GM19238 (cell line): ENCODE results near the gene LRRC25.
A peak's percentile ranks its signal among the peaks of the same experiment; 100 is the strongest.

ENCODE experiments used
- DNase-seq: peaks from one replicate; pipeline ENCODE4 v3.0.0; 2011; ENCODE audit warnings: low spot score; ENCODE audit not compliant: insufficient read length

LRRC25 gene

GRCh38 chr19:18397242-18398202, at the start of gene LRRC25:
TSS of gene LRRC25 (minus strand) at chr19:18397622. CDS start at chr19:18396963, 659 bp downstream.
- DNase-seq = peak; percentile 49

DNA sequence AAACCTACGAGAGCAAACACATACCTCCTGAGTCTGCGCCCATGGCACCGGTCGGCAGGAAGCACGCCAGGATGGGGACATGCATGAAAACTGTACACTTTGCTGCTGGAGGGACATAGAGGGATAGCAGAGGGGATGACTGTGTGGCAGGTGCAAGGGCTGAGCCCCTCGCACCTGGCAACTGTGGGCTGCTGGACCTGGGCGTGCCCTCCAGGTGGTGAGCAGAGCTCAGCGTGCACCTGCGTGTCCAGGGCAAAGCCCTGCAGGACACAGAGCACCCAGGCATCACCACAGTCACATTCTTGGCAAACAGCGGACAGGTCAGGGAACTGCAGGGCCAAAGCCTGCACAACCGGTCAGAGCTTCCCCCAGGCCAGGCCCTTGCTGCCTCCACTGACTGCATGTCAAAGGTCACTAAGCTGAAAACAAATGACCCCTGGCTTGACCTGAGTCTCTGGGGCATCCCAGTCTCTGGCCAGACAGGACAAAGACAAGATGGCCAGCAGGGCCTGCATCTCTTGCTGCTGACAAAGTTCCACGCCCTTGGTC, 49.5 kb upstream of the LRRC25 start:
- no peak for DNase-seq

GRCh38 chr19:18446145-18446810, 48.9 kb upstream of the LRRC25 start:
- no peak for DNase-seq

DNA sequence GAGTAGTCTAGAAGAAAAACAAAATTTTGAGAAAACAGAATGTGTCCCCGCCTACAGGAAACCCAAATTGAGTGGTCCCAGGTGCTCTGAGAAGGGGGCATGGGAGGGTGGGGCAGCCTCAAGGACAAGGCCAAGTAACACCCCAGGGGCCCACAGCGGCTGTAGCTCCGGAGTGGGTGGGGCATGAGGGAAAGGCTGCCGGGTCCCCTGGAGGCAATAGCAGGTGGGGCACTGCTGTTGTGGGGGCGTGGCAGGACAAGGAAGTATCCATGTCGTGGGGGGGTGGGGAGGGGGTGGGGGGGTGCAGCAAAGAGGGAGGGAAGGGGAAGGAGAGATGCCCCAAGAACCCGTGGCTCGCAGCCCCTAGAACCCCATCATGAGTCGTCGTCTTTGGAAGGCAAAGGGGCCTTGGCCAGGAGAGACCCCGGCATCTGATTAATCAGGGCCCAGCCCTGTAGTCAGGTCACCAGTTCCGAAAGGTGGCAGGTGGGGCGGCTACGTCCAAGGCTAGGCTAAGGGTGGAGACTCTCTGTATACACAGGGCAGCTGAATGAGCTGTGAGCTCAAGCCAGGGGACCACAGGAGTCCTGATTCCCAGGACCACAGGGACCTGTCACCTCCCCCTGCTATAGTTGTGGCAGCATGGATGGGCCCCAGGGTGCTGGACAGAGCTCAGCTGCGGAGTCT, 48.0 kb upstream of the LRRC25 start:
- no peak for DNase-seq

- no peak for DNase-seq
Measured at GRCh38 chr19:18444513-18444912, 47.1 kb upstream of the LRRC25 start.

DNA sequence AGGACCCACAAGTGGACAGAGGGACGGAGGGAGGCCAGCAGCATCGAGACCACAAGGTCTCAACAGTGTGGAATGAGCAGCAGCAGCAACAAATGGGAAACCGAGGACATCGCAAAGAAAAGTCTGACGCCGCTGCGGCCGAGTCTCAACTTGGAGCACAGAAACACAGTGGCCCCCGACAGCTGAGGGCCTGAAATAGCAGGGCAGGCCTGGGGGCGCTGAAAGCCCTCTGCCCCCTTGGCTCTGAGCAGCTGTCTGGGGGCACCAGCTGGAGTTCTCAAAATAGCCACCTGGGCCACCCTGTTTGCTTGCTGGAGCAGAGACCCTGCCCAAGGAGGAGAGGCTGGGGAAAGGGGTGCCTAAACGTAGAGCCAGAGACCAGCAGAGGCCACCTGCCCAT, 46.4 kb upstream of the LRRC25 start:
- no peak for DNase-seq

- no peak for DNase-seq
Measured at GRCh38 chr19:18443406-18443805, 46.0 kb upstream of the LRRC25 start.

- DNase-seq = no peak
Measured at GRCh38 chr19:18442941-18443340, 45.5 kb upstream of the LRRC25 start.

GRCh38 chr19:18441804-18442788, 44.7 kb upstream of the LRRC25 start:
- DNase-seq = no peak

DNA sequence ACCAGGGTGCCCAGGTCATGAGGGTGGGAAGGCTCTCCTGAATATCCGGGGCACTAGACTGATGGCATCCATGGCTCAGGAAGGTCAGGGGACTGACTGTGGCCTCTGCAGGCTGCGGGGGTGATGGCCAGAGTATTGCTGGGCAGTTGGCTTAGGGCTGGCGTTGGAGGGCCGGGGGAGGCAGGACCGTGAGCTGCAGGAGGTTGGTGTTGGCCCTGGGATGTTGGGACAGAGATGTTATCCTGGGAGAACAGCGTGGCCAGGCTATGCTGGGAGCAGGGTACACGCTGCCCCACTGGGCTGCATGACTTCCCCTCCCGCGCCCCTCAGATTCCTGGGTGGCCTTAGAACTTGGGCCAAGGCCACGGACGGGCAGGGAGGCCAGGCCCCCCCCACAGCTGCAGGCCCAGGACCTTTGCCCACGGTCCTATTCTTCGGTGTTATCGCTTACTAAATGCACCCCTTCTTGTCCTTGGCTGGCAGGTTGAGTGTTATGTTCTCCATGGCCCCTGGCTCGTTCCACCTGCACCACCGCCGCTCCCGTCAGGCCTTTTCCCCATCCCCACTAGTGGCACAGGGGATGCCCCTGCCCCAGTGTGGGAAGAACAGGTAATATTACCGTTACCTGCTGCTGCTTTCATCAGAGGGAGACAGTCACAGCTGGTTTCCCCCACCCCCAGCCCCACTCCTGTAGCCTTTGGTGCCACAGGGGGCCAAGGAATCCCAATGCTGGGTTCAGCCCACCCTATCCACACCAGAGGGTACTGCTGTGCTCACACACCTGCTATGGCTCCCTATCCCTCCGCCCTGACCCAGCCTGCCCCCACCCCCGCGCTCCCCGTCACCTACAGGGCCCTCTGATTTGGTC, 43.7 kb upstream of the LRRC25 start:
- DNase-seq = no peak

GRCh38 chr19:18440415-18440877, 43.0 kb upstream of the LRRC25 start:
- no peak for DNase-seq

DNA sequence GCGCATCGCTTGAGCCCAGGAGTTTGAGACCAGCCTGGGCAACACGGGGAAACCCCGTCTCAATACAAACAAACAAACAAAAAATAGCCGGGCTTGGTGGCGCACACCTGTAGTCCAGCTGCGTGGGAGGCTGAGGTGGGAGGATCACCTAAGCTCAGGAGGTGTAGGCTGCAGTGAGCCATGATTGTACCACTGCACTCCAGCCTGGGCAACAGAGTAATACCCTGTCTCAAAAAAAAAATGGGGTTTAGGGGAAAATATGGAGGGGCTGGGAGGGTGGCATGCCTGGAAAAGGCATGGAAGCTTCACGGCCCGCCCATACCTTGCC, 42.5 kb upstream of the LRRC25 start:
- DNase-seq = no peak

DNA sequence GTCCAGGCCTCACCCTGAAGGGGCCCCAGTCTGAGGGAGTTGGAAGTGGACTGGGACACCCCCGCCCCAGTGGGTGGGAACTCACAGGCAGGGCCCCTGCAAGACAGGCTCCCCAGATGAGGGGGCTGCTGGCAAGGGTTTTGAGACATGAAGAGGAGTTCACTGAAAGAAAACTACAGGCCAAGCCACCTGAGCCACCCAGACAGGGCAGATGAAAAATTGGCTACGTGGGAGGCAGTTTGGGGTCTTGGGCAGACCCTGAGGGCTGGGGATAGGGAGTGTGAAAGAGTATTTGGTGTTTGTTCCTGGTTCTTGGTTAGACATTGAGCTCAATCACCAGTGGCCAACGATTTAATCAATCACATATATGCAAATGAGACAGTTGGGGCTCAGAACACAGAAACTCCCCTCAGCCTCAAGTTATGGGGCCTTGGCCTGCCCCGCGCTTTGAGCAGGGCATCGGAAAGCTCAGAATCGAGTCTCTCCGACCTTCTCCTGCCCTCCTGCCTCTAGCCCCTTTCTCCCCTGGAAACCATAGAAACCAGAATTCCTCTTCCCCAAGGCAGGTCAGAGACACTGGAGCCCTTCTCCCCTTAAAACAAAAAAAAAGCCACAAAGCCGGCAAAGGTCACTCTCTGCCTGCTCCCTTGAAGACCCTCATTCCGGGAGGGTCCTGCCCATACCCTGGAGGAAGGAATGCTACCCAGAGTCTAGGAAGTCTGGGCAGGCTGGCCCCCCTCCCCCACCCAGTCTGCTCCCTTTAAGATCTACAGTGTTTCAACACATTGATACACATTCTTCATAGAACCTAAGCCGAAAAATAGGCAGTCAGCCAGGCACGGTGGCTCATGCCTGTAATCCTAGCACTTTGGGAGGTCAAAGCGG, 41.8 kb upstream of the LRRC25 start:
- no peak for DNase-seq

- DNase-seq = no peak
Measured at GRCh38 chr19:18438331-18439024, 41.1 kb upstream of the LRRC25 start.

GRCh38 chr19:18437491-18438330, 40.3 kb upstream of the LRRC25 start, which contains the start of gene ISYNA1:
TSS of gene ISYNA1 (minus strand) at chr19:18438133. CDS start at chr19:18437979, 154 bp downstream.
- DNase-seq = no peak

- DNase-seq = peak; percentile 97
Measured at GRCh38 chr19:18436671-18437490, 39.5 kb upstream of the LRRC25 start.
